ENCODE data around the gene ZMYND8.

DNA sequence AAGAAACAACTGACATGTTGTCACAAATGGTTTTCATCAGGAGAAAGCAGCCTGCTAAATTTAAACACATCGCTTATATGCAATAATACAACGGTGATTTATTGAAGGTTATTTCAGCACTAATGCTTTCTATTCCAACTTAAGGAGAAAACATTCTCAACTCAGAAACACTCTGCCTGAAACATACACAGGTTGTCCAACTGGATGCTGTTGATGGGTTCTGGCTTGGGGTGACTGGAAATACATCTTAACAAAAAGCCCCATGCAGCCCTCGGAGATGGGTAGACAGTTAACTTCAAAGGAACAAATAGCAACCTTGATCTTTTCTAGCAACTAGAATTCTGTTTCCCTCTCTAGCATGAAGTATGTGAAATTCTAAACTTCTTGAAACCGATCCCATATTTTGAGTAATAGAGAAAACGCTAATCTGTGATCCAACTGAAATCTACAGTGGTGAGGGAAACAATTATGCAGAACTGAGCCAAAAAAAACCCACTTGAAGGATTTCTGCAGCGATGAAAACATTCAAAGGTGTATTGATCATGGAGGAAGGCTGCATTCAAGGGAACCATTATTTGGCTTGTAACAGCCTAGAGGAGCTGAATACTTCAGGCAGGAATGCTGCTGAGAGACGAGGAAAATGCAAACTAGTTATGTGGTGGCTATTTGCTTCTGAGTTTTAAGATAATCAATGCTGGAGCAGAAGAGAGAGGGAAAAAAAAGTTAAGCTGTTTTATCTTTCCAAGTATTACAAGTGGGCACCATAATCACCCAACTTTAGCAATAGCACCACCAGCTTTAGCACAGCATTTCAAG lies 6.9 kb downstream of the ZMYND8 start:
- TF ChIP-seq POLR2A (IDR thresholded peaks at IDR 0.05) = no peak
- TF ChIP-seq, protein P1, sequence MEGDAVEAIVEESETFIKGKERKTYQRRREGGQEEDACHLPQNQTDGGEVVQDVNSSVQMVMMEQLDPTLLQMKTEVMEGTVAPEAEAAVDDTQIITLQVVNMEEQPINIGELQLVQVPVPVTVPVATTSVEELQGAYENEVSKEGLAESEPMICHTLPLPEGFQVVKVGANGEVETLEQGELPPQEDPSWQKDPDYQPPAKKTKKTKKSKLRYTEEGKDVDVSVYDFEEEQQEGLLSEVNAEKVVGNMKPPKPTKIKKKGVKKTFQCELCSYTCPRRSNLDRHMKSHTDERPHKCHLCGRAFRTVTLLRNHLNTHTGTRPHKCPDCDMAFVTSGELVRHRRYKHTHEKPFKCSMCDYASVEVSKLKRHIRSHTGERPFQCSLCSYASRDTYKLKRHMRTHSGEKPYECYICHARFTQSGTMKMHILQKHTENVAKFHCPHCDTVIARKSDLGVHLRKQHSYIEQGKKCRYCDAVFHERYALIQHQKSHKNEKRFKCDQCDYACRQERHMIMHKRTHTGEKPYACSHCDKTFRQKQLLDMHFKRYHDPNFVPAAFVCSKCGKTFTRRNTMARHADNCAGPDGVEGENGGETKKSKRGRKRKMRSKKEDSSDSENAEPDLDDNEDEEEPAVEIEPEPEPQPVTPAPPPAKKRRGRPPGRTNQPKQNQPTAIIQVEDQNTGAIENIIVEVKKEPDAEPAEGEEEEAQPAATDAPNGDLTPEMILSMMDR (IDR thresholded peaks at IDR 0.05) = no peak

All from heart left ventricle (tissue), 13 donors.